Right cardiac atrium (tissue), 5 donors: ENCODE data around the gene GON7. TPM values are rescaled to one million over a fixed set of nuclear protein-coding genes. Genes with fewer than 3 reads are reported as not detected.
A peak's percentile ranks its signal among the peaks of the same experiment; 100 is the strongest.
"Not testable (repeated sequence)": the region's sequence is repeated elsewhere in the genome, so short reads cannot be mapped to it uniquely, and the experiment has no call there.

Source experiments
- ATAC-seq, 2 donors: fragments of 200-7000 bp; cut with Tn5 transposase; one replicate each; pipeline versions ENCODE4 v1.8.0 to v1.9.1; 2020; ENCODE audit warnings: moderate library complexity in 2 of 2, mild to moderate bottlenecking in 1 of 2
- DNase-seq, 3 donors: peaks; one replicate each; pipeline ENCODE4 v3.0.0-alpha.2; 2020
- H3K27ac ChIP-seq: one replicate; pipeline ENCODE4 v1.5.1; 2013; ENCODE audit warnings: mild to moderate bottlenecking, low read length, control low read depth, moderate library complexity
- H3K27me3 ChIP-seq: one replicate; pipeline ENCODE4 v1.6.1; 2013; ENCODE audit not compliant: control insufficient read depth, insufficient read depth
- H3K4me1 ChIP-seq: one replicate; pipeline ENCODE4 v1.6.1; 2013; ENCODE audit warnings: low read length; ENCODE audit not compliant: control insufficient read depth, insufficient read depth
- H3K4me3 ChIP-seq: one replicate; pipeline ENCODE4 v1.5.1; 2013; ENCODE audit warnings: low read length, control low read depth
- H3K9me3 ChIP-seq: one replicate; pipeline ENCODE4 v1.6.1; 2013; ENCODE audit warnings: low read length; ENCODE audit not compliant: control insufficient read depth
- WGBS: extraction: QIAGEN DNeasy Blood & Tissue Kit; methylation state at CpG from one replicate; pipeline ENCODE4 v1.1.7; 2013; 5-methylcytosine and 5-hydroxymethylcytosine counted together
- intact Hi-C, 4 donors: fragments of 100-400 bp; cut with DNase I; formaldehyde crosslinking; loops; one replicate each; pipeline versions ENCODE4 v1.11.0 to v1.14.0; 2022 to 2023
- long read RNA-seq, 4 donors: library from polyadenylated mRNA; unstranded; transcript quantifications; one replicate each; pipeline ENCODE4 v2.0.0, GENCODE V29; 2020 to 2021
- polyA plus RNA-seq: library from polyadenylated mRNA; stranded (reverse); fragments of 200-250 nt; gene quantifications from one replicate; pipeline ENCODE4 v1.2.3, GENCODE V29; 2013
- total RNA-seq, 4 donors: library from RNA; stranded (reverse); fragmentation: NEBNext Ultra II Directional; extraction: Animal tissue kit (Norgen Biotek cat#: 25700); gene quantifications; one replicate each; pipeline ENCODE4 v1.2.1, GENCODE V29; 2021
- donor health status: healthy with polysubstance abuse.
- donor health status: DM: no; HTN: yes; CAD: no.
- donor health status: DM: no; HTN: no; CAD: no.
- donor health status: DM: no; HTN: yes; CAD: no; lungs with severe emphysema.
- donor health status: DM: yes; HTN: yes; CAD: no.

The GON7 gene, protein sequence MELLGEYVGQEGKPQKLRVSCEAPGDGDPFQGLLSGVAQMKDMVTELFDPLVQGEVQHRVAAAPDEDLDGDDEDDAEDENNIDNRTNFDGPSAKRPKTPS
- total RNA-seq, result 10 to 100 TPM; 10.2 to 17.7 (median 14.1) TPM
- polyA plus RNA-seq, result 26.7 TPM
- long read RNA-seq, donor 1, transcript GON7-201 (2 exons, 1,154 nt), result major isoform, 25 of 25 reads
- long read RNA-seq, donor 1, partial matches to known transcripts, result 0 of 25 reads
- long read RNA-seq, donor 1, other reads (novel, unspliced or antisense), result 0 of 25 reads
- long read RNA-seq, donor 2, transcript GON7-201 (2 exons, 1,154 nt), result major isoform, 7 of 7 reads
- long read RNA-seq, donor 2, partial matches to known transcripts, result 0 of 7 reads
- long read RNA-seq, donor 2, other reads (novel, unspliced or antisense), result 0 of 7 reads
- long read RNA-seq, donor 3, transcript GON7-201 (2 exons, 1,154 nt), result major isoform, 16 of 16 reads
- long read RNA-seq, donor 3, partial matches to known transcripts, result 0 of 16 reads
- long read RNA-seq, donor 3, other reads (novel, unspliced or antisense), result 0 of 16 reads
- long read RNA-seq, donor 4, transcript GON7-201 (2 exons, 1,154 nt), result major isoform, 9 of 9 reads
- long read RNA-seq, donor 4, partial matches to known transcripts, result 0 of 9 reads
- long read RNA-seq, donor 4, other reads (novel, unspliced or antisense), result 0 of 9 reads

DNA sequence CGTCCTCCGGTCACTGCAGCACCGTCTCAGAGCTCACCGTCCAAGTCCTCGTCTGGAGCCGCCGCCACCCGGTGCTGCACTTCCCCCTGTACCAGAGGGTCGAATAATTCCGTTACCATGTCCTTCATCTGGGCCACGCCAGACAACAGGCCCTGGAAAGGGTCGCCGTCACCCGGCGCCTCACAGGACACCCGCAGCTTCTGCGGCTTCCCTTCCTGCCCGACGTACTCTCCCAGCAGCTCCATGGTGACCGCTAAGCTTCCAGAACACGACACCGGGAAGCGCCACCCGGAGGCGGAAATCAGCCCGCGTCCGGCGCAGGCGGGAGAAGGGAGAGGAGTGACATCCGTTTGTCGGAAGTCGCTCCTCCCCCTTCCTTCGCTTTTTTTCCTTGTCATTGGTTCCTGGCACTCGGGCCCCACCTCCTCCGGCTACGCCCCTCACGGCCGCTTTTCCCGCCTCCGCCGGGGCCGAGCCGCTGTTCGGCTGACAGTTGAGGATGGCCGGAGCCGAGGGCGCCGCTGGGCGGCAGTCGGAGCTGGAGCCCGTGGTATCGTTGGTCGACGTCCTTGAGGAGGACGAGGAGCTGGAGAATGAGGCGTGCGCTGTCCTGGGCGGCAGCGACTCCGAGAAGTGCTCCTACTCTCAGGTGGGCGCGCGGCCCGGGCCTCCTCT lies at the start of gene GON7, which contains the start of gene UBR7:
GON7 (minus strand) TSS at position 273 of the 675 bp plus-strand sequence; CDS start at position 245, 28 bp downstream.
UBR7 (plus strand) TSS at position 464 of the 675 bp plus-strand sequence; CDS start at position 500, 36 bp downstream.
- peaks cover 4% of the 10 kb centered on the region for H3K4me1 ChIP-seq
- intact Hi-C loops, result no loop called here

DNA sequence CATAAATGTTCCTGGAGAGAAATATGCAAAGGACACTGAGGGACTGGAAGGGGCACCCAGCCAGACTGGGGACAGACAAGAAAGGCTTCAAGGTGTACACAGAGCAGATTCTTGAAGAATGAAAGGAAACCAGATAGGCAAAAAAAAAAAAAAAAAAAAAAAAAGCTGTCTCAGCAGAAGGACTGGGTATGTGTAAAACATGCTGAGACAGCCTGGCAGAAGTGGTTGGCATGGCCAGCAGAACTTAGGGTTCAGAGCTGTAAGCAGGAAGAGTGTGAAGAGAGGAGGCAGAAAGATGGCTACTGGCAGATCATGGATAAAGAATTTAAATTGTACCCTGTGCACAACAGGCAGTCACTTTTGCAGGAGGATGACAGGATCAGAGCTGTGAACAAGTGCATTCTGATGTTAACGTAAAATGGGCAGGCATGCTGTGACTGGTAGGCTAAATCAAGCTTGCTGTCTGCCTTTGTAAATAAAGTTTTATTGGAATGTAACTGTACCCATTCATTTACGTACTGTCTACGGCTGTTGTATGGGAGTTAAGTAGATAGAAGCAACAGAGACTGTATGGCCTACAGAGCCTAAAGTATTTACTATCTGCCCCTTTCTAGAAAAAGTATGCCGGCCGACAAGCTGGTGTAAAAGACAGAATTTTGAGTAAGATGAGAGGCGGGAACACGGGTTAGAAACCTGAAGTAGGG lies 42.4 kb upstream of the GON7 start:
- H3K4me3 ChIP-seq, result no peak overlapping the region

More for the DNA sequence above, at the start of gene GON7, which contains the start of gene UBR7:
- under 1% methylated on average over 65 of the region's 65 CpGs for WGBS
- Histone ChIP-seq H3K27ac (peak within 1 kb of the TSS; percentile 86), H3K9me3 (no peaks in the 10 kb centered on the region), H3K4me3 (peak within 1 kb of the TSS; percentile 70), H3K27me3 (no peaks in the 10 kb centered on the region)
- ATAC-seq (peak; percentile 99), DNase-seq (peak; percentile 94 to 97 (median 97))

DNA sequence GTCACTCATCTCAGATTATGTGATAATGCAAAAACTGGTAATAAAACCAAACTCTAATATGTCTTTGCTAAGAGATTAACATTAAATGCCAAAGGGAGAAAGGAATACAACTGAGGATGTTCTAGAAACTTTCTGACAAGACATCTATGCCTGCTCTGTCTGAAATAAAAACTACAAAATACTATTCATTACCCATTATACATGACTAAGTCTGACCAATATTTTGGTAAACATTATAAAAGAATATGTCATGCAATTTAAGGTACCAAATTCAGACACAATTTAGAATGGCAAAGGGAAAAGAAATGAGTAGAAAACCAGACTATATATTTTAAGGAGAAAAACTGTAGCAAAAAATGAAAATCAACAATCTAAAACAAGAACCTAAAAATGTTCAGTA lies 39.7 kb upstream of the GON7 start:
- no peaks in the 10 kb centered on the region for H3K4me1 ChIP-seq
- no peaks in the 10 kb centered on the region for H3K27me3 ChIP-seq
- H3K27ac ChIP-seq, result no peak overlapping the region
- no peak for DNase-seq
- intact Hi-C loops, result no loop called here
- H3K9me3 ChIP-seq, result no peaks in the 10 kb centered on the region
- no peak for ATAC-seq
- H3K4me3 ChIP-seq, result no peak overlapping the region

More for the DNA sequence above, 42.4 kb upstream of the GON7 start:
- WGBS, result 93% methylated on average over 7 of the region's 7 CpGs
- no peak overlapping the region for H3K27ac ChIP-seq
- H3K27me3 ChIP-seq, result no peaks in the 10 kb centered on the region
- ATAC-seq (no peak), DNase-seq (no peak)
- intact Hi-C loops, result no loop called here
- no peaks in the 10 kb centered on the region for H3K9me3 ChIP-seq
- no peaks in the 10 kb centered on the region for H3K4me1 ChIP-seq

DNA sequence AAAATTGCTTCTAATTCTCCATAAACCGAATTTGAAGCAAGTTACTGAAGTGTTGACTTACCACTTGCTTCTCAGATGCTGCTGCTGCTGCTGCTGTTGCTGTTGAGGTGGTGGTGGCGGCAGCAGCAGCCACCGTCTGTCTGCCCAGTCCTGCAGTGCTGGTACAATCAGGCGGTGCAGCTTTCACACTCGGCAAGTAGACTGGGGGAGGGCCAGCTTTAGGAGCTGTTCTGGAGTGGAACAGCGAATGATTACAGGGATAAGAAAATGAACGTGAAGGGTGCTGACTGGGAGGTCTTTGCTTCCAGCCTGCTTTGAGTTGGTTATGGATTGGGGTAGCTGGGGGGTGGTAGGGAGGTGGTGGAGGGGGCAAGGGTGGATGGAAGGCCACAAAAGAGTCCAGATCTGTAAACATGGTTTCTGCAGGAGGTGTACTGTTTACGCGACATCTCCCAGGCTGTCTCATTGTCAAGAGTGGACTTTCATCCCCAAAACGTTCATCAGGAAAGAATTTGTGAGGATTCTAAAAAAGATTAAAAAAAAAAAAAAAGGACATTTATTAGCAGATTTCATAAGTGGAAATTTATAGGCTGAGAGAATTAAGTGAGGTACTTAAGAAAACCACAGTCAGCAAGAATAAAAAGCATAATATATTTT lies 39.0 kb upstream of the GON7 start:
- no peaks in the 10 kb centered on the region for H3K27me3 ChIP-seq
- no peaks in the 10 kb centered on the region for H3K4me1 ChIP-seq
- DNase-seq, result no peak
- 86% methylated on average over 10 of the region's 10 CpGs for WGBS
- intact Hi-C loops, result no loop called here
- no peaks in the 10 kb centered on the region for H3K9me3 ChIP-seq
- ATAC-seq, result no peak
- H3K27ac ChIP-seq, result no peak overlapping the region
- no peak overlapping the region for H3K4me3 ChIP-seq

DNA sequence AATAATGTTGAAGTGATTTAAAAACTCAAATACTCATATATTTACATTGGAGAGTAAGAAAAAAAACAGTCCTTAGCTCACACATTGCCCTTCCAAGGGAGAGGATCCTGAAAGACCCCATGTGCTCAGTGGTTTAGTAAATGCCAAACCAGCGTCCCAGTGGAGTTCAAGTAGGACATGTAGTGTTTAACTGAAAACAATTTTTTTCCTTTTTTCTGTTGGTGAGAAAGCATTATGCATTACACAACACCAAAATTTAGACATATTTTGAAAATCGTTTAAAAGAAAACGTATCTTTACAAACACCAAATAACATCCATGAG lies 33.8 kb upstream of the GON7 start:
- intact Hi-C loops, result no loop called here
- H3K4me1 ChIP-seq, result no peaks in the 10 kb centered on the region
- 90% methylated on average over 3 of the region's 3 CpGs for WGBS

DNA sequence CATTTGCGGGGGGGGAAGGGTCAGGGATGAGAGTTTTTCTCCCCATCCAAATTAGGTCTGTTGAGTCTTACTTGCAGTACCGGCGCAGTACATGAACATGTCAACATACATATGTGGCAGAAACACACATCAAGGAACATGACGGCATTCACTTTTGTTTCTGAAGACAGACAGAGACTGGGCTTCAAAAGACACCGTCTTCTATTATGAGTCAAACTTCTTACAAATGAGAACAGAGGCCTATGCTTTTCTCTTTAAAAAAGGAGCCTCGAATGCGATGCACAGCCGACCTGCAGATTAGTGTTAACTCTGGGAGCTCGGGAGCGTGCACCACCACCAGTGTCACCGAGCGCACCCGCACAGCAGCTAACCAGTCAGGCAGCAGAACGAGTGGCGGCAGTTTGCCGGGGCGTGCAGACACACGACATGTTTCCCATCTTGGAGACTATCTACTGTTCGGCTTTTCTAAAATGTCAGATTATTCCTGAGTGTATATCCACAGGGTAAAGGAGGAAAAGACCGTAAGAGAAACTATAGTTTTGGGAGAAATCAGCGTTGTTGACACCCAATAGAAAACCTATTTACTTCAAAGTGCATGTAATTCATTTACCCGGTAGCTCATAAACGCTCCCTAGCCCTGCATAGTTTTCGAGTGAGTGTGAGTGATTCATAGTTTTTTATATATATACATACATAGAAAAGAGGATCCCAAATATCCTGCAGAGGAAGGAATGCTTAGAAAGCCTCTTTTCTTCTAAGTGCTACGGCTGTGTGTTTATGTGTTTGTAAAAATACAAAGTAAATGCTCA lies 33.2 kb upstream of the GON7 start:
- Histone ChIP-seq H3K27me3 (no peaks in the 10 kb centered on the region), H3K27ac (no peak overlapping the region), H3K9me3 (no peaks in the 10 kb centered on the region), H3K4me1 (no peaks in the 10 kb centered on the region), H3K4me3 (no peak overlapping the region)
- intact Hi-C loops, result no loop called here
- 95% methylated on average over 25 of the region's 25 CpGs for WGBS
- ATAC-seq (no peak), DNase-seq (no peak)

More for the DNA sequence above, 33.8 kb upstream of the GON7 start:
- DNase-seq (no peak), ATAC-seq (no peak)
- Histone ChIP-seq H3K9me3 (no peaks in the 10 kb centered on the region), H3K27me3 (no peaks in the 10 kb centered on the region), H3K4me3 (no peak overlapping the region), H3K27ac (no peak overlapping the region)

DNA sequence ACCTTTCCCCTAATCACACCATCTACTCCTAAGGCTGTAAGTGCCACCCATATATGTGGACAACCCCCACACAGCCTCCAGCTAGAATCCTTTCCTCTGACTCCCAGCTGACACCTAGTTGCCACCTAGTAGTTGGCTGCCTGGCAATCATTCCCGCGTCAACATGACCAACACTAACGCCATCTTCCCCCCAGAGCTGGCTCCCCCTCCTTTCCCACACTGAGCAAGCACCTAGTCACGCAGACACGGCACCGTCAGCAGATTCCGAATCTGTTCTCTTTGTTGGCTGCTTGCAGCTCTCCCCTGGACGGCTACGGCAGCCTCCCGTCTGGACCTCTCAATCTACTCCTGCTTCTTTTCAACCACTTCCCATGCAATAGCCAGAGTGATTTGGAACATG lies 27.9 kb upstream of the GON7 start:
- H3K27me3 ChIP-seq, result no peaks in the 10 kb centered on the region
- DNase-seq (peak in 1 of 3 donors; percentile 25), ATAC-seq (peak; percentile 19 to 58)

DNA sequence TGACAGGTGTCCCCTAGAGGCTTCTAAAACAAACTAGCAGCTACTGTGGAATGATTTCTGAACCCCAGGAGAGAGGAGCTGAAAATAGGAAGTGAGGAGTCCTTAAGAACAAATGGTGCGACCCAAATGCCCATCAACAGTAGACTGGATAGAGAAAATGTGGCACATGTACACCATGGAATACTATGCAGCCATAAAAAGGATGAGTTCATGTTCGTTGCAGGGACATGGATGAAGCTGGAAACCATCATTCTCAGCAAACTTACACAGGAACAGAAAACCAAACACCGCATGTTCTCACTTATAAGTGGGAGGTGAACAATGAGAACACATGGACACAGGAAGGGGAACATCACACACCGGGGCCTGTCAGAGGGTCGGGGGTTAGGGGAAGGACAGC lies 26.2 kb upstream of the GON7 start:
- H3K27me3 ChIP-seq, H3K4me1 ChIP-seq, ATAC-seq, intact Hi-C loops, H3K9me3 ChIP-seq, H3K27ac ChIP-seq, H3K4me3 ChIP-seq, DNase-seq: not testable (repeated sequence)
- 87% methylated on average over 5 of the region's 5 CpGs for whole genome bisulfite sequencing

More for the DNA sequence above, 27.9 kb upstream of the GON7 start:
- 42% methylated on average over 10 of the region's 10 CpGs for WGBS
- Histone ChIP-seq H3K4me3 (no peak overlapping the region), H3K27ac (no peak overlapping the region), H3K4me1 (no peaks in the 10 kb centered on the region), H3K9me3 (no peaks in the 10 kb centered on the region)
- intact Hi-C loops, result no loop called here

DNA sequence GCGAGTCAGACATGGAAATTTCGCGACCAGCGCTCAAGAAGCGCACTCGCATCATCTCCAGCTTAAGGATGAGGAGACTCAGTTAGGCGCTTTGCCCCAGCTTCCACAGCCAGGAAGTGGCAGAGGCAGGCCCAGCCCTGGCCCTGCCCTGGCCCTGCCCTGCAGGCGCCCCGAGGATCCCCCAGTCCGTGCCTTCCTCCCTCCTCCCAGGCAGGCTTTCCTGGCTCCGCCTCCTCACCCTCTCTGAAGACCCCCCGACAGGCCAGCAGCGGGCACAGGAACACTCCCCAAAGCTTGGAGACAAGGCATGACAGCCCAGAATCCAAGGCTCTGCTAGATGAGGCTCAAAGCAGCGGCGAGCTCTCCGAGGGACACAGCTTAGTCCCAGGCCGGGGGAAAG lies 25.3 kb upstream of the GON7 start:
- 55% methylated on average over 17 of the region's 17 CpGs for WGBS
- no peaks in the 10 kb centered on the region for H3K4me1 ChIP-seq
- H3K27me3 ChIP-seq, result no peaks in the 10 kb centered on the region
- no peak for ATAC-seq
- H3K9me3 ChIP-seq, result no peaks in the 10 kb centered on the region
- intact Hi-C loops, result no loop called here
- no peak overlapping the region for H3K4me3 ChIP-seq
- DNase-seq, result peak in 1 of 3 donors; percentile 38
- H3K27ac ChIP-seq, result no peak overlapping the region
